ENCODE measurements around the gene ACTRT3. TPM values are rescaled to one million over a fixed set of nuclear protein-coding genes. Genes with fewer than 3 reads are reported as not detected.

ACTRT3 gene
- total RNA-seq, 1 experiment from 2014 or later: 1.7 TPM

DNA sequence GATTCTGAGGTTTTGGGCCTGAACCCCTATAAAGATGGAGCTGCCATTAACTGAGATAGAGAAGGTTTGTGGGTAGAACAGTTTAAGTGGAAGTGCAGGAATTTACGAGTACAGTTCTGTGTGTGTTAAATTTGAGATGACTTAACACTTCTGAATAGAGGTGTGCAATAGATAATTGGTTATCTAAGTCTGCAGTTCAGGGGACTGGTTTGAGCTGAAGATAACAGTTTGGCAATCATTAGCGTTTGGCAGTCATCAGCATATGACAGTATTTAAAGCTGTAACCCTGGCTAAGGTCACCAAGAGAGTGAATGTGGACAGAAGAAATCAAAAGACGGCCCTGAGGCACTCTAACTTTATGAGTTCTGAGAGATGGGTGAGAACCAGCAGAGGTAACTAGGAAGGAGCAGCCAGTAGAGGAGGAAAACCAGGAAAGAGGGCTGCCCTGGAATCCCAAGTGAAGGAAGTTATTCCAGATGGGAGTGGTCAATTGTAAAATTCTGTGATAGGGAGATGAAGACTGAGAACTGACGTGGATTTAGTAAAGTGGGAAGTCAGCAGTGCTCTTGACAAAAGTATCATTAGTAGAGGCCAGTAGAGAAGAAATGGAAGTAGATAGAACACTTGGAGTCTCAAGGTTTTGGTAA is 12.0 kb upstream of the ACTRT3 start:
- Histone ChIP-seq H3K27ac (ENCODE audit: low read length) (no peak overlapping the region), H3K9me3 (ENCODE audit: control insufficient read depth, insufficient read depth, low read depth, low read length) (no peaks in the 10 kb centered on the region), H3K4me1 (ENCODE audit: control insufficient read depth, insufficient read depth, low read length) (no peaks in the 10 kb centered on the region), H3K4me3 (ENCODE audit: low read depth in 2 of 2, low read length in 2 of 2) (no peak overlapping the region), H3K27me3 (ENCODE audit: control insufficient read depth, insufficient read depth, low read length) (no peaks in the 10 kb centered on the region), H3K36me3 (ENCODE audit: control insufficient read depth, insufficient read depth, low read length) (peaks cover 70% of the 10 kb centered on the region)
- BruUV-seq (replicated peaks): no TSS peak
- ATAC-seq (no peak), DNase-seq (ENCODE audit: low read depth, low spot score) (no peak)
- intact Hi-C loops (cut with micrococcal nuclease; ENCODE audit: unreplicated experiment): no loop called here
- CTCF ChIA-PET: no interaction called here
- no peak for TF ChIP-seq SIN3A (IDR thresholded peaks at IDR 0.05; ENCODE audit: borderline replicate concordance, insufficient read depth, low read depth, low read length)
- no peak for TF ChIP-seq TCF7L2 (IDR thresholded peaks at IDR 0.05; ENCODE audit: low read depth, low read length)
- TF ChIP-seq, protein P1, sequence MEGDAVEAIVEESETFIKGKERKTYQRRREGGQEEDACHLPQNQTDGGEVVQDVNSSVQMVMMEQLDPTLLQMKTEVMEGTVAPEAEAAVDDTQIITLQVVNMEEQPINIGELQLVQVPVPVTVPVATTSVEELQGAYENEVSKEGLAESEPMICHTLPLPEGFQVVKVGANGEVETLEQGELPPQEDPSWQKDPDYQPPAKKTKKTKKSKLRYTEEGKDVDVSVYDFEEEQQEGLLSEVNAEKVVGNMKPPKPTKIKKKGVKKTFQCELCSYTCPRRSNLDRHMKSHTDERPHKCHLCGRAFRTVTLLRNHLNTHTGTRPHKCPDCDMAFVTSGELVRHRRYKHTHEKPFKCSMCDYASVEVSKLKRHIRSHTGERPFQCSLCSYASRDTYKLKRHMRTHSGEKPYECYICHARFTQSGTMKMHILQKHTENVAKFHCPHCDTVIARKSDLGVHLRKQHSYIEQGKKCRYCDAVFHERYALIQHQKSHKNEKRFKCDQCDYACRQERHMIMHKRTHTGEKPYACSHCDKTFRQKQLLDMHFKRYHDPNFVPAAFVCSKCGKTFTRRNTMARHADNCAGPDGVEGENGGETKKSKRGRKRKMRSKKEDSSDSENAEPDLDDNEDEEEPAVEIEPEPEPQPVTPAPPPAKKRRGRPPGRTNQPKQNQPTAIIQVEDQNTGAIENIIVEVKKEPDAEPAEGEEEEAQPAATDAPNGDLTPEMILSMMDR (IDR thresholded peaks at IDR 0.05): no peak
- TF ChIP-seq, protein P2, sequence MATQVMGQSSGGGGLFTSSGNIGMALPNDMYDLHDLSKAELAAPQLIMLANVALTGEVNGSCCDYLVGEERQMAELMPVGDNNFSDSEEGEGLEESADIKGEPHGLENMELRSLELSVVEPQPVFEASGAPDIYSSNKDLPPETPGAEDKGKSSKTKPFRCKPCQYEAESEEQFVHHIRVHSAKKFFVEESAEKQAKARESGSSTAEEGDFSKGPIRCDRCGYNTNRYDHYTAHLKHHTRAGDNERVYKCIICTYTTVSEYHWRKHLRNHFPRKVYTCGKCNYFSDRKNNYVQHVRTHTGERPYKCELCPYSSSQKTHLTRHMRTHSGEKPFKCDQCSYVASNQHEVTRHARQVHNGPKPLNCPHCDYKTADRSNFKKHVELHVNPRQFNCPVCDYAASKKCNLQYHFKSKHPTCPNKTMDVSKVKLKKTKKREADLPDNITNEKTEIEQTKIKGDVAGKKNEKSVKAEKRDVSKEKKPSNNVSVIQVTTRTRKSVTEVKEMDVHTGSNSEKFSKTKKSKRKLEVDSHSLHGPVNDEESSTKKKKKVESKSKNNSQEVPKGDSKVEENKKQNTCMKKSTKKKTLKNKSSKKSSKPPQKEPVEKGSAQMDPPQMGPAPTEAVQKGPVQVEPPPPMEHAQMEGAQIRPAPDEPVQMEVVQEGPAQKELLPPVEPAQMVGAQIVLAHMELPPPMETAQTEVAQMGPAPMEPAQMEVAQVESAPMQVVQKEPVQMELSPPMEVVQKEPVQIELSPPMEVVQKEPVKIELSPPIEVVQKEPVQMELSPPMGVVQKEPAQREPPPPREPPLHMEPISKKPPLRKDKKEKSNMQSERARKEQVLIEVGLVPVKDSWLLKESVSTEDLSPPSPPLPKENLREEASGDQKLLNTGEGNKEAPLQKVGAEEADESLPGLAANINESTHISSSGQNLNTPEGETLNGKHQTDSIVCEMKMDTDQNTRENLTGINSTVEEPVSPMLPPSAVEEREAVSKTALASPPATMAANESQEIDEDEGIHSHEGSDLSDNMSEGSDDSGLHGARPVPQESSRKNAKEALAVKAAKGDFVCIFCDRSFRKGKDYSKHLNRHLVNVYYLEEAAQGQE (IDR thresholded peaks at IDR 0.05; ENCODE audit: insufficient read depth in 1 of 2, low read depth in 2 of 2, low read length in 1 of 2): no peak
- no peak for TF ChIP-seq POLR2AphosphoS5 (IDR thresholded peaks at IDR 0.05; ENCODE audit: low read depth, low read length)
- in situ Hi-C loops (cut with HindIII; ENCODE audit: low pct_unique_long_range_greater_than_20kb, low sequenced_read_pairs): no loop called here
- POLR2A ChIA-PET: no interaction called here

DNA sequence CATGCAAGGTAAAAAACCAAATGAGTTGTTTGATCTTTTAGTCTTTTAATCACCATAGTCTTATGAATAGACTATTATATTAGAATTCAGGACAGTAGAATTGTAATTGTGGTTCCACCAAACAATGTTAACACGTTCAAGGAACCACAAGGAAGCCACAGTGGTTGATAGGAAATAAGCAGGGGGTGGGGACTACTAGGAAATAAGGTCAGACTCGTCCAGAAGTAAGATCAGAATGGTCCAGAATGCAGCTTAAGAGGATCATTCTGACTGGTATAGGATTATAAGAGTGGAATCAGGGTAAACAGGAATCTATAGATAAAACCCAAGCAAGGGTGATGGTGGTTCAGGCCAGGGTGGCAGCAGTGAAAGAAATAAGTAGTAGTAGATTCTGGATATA is 11.4 kb upstream of the ACTRT3 start:
- in situ Hi-C loops (cut with HindIII; ENCODE audit: low pct_unique_long_range_greater_than_20kb, low sequenced_read_pairs) (no loop called here), intact Hi-C loops (cut with micrococcal nuclease; ENCODE audit: unreplicated experiment) (no loop called here)
- H3K9me3 ChIP-seq (ENCODE audit: control insufficient read depth, insufficient read depth, low read depth, low read length): no peaks in the 10 kb centered on the region
- peaks cover 71% of the 10 kb centered on the region for H3K36me3 ChIP-seq (ENCODE audit: control insufficient read depth, insufficient read depth, low read length)
- TF ChIP-seq, protein P1 (IDR thresholded peaks at IDR 0.05): no peak
- TF ChIP-seq TCF7L2 (IDR thresholded peaks at IDR 0.05; ENCODE audit: low read depth, low read length) (no peak), SIN3A (IDR thresholded peaks at IDR 0.05; ENCODE audit: borderline replicate concordance, insufficient read depth, low read depth, low read length) (no peak), POLR2AphosphoS5 (IDR thresholded peaks at IDR 0.05; ENCODE audit: low read depth, low read length) (no peak)
- TF ChIP-seq, protein P2 (IDR thresholded peaks at IDR 0.05; ENCODE audit: insufficient read depth in 1 of 2, low read depth in 2 of 2, low read length in 1 of 2): no peak
- H3K4me3 ChIP-seq (ENCODE audit: low read depth in 2 of 2, low read length in 2 of 2): no peak overlapping the region
- ATAC-seq: no peak
- H3K27ac ChIP-seq (ENCODE audit: low read length): no peak overlapping the region
- CTCF ChIA-PET: no interaction called here
- POLR2A ChIA-PET: no interaction called here
- no peak for DNase-seq (ENCODE audit: low read depth, low spot score)
- no TSS peak for BruUV-seq (replicated peaks)
- no peaks in the 10 kb centered on the region; the same call in 1 of the 2 replicates for H3K4me1 ChIP-seq (ENCODE audit: control insufficient read depth, insufficient read depth, low read length)
- H3K27me3 ChIP-seq (ENCODE audit: control insufficient read depth, insufficient read depth, low read length): no peaks in the 10 kb centered on the region
